Stimulated activated CD8-positive, alpha-beta memory T cell treated with anti-CD3 and anti-CD28 coated beads, Interleukin-7, amount 100 ng/mL, for 24 hours (primary cell): ENCODE measurements around the gene GLRX5.
A peak's percentile ranks its signal among the peaks of the same experiment; 100 is the strongest.

Source experiments
- DNase-seq: peaks from one replicate; pipeline ENCODE4 v3.0.0-alpha.2; 2020; ENCODE audit warnings: low read depth

Gene GLRX5

GRCh38 chr14:95534299-95535225 is at the start of gene GLRX5:
TSS of gene GLRX5 (plus strand) at chr14:95535050. CDS start at chr14:95535090, 40 bp downstream.
- DNase-seq, result peak; percentile 94

GRCh38 chr14:95485222-95485819 is 49.5 kb upstream of the GLRX5 start:
- DNase-seq, result no peak

GRCh38 chr14:95486875-95487668 is 47.8 kb upstream of the GLRX5 start:
- no peak for DNase-seq

GRCh38 chr14:95487669-95488084 is 47.2 kb upstream of the GLRX5 start:
- no peak for DNase-seq

- no peak for DNase-seq
Observed at GRCh38 chr14:95488376-95489213, 46.3 kb upstream of the GLRX5 start.

GRCh38 chr14:95489214-95490137 is 45.4 kb upstream of the GLRX5 start:
- DNase-seq, result no peak

- no peak for DNase-seq
Observed at GRCh38 chr14:95490138-95490509, 44.7 kb upstream of the GLRX5 start.

GRCh38 chr14:95490727-95491451 is 44.0 kb upstream of the GLRX5 start:
- no peak for DNase-seq

GRCh38 chr14:95491936-95492608 is 42.8 kb upstream of the GLRX5 start:
- no peak for DNase-seq

GRCh38 chr14:95493503-95493902 is 41.3 kb upstream of the GLRX5 start:
- DNase-seq, result no peak

- no peak for DNase-seq
Observed at GRCh38 chr14:95493976-95494375, 40.9 kb upstream of the GLRX5 start.

- DNase-seq, result no peak
Observed at GRCh38 chr14:95494456-95494855, 40.4 kb upstream of the GLRX5 start.

GRCh38 chr14:95495076-95495475 is 39.8 kb upstream of the GLRX5 start:
- no peak for DNase-seq

- DNase-seq, result no peak
Observed at GRCh38 chr14:95495538-95496025, 39.3 kb upstream of the GLRX5 start.

GRCh38 chr14:95496111-95496681 is 38.7 kb upstream of the GLRX5 start:
- no peak for DNase-seq

- no peak for DNase-seq
Observed at GRCh38 chr14:95496690-95497259, 38.1 kb upstream of the GLRX5 start.

GRCh38 chr14:95497561-95498011 is 37.3 kb upstream of the GLRX5 start:
- DNase-seq, result no peak

- no peak for DNase-seq
Observed at GRCh38 chr14:95498622-95499353, 36.1 kb upstream of the GLRX5 start.
